Neural crest cell (in vitro differentiated cells): ENCODE results near the gene ZNF544. TPM values are rescaled to one million over a fixed set of nuclear protein-coding genes. Genes with fewer than 3 reads are reported as not detected.

ENCODE experiments used
- DNase-seq: peaks from one replicate; pipeline ENCODE4 v3.0.0; 2021; ENCODE audit warnings: low read depth, mixed read lengths, low spot score
- H3K27ac Mint-ChIP-seq: one replicate; pipeline ENCODE4 v1.8.0; 2021; ENCODE audit warnings: mild to moderate bottlenecking, mixed read lengths; ENCODE audit not compliant: unreplicated experiment
- H3K27me3 Mint-ChIP-seq: 2 replicates; pipeline ENCODE4 v1.8.0; 2021; ENCODE audit warnings: low read depth, mild to moderate bottlenecking, mixed read lengths
- H3K36me3 Mint-ChIP-seq: 2 replicates; pipeline ENCODE4 v1.8.0; 2021; ENCODE audit warnings: low read depth, mild to moderate bottlenecking, mixed read lengths
- H3K4me1 Mint-ChIP-seq: 2 replicates; pipeline ENCODE4 v1.8.0; 2021; ENCODE audit warnings: mixed read lengths
- H3K4me3 Mint-ChIP-seq: one replicate; pipeline ENCODE4 v1.8.0; 2021; ENCODE audit warnings: mild to moderate bottlenecking, mixed read lengths
- H3K9me3 Mint-ChIP-seq: 2 replicates; pipeline ENCODE4 v1.8.0; 2021; ENCODE audit warnings: mixed read lengths
- total RNA-seq: library from RNA; stranded (reverse); gene quantifications from 2 replicates; pipeline ENCODE4 v1.2.1, GENCODE V29; 2021
- TF ChIP-seq, protein P1 (sequence below): fragments of 200-600 bp; sonication (generic); conservative IDR thresholded peaks from 2 replicates; pipeline ENCODE4 v1.5.0; 2021; ENCODE audit warnings: antibody characterized with exemption, mild to moderate bottlenecking

Gene ZNF544
- total RNA-seq, 1 donor from 2014 or later: 47.4 TPM

DNA sequence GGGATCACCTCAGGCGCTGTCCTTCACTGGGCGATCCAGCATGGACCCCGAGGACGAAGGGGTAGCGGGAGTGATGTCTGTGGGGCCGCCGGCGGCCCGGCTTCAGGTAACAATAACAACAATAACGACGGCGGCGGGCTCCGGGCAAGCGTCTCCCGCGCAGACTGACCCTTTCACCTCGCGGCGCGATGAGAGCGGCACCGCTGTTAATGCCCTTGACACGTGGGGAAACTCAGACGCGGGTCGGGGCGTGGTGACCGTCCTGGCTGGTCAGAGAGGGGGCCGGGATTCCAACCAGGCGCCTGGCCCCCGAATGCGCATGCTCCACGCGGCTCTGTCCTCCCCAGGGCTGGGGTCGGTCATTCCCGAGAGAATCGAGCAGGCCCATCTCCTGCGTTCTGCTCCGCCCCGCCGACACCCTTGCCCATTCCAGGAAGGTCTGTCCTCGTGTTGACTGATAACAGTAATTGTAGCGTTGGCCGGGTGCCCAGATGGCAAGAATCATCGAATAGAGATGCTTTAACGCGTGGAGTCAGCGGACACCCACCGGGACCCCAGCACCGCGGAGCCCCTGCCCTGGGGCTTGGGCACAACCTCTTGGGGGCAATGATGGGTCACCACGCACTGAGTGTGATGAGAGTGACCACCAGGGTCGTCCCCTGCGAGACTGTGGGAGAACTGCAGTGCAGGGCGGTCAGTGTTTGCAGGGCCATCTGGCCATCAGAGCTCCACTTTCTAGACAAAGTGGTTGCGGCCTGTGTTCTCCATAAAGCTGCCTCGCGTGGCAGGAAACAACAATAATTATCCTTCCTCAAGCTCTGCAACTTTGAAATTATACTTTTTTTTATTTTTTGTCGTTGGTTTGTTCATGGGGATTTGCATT is 50.6 kb downstream of the ZNF544 start:
- DNase-seq: peak; percentile 70
- peaks cover 35% of the 10 kb centered on the region for H3K4me1 Mint-ChIP-seq
- H3K36me3 Mint-ChIP-seq: peaks cover 65% of the 10 kb centered on the region
- peak overlapping the region; percentile 99 for H3K4me3 Mint-ChIP-seq
- peaks cover 5% of the 10 kb centered on the region for H3K27me3 Mint-ChIP-seq
- peaks cover 13% of the 10 kb centered on the region for H3K9me3 Mint-ChIP-seq
- H3K27ac Mint-ChIP-seq: peak overlapping the region; percentile 97
- TF ChIP-seq, protein P1, sequence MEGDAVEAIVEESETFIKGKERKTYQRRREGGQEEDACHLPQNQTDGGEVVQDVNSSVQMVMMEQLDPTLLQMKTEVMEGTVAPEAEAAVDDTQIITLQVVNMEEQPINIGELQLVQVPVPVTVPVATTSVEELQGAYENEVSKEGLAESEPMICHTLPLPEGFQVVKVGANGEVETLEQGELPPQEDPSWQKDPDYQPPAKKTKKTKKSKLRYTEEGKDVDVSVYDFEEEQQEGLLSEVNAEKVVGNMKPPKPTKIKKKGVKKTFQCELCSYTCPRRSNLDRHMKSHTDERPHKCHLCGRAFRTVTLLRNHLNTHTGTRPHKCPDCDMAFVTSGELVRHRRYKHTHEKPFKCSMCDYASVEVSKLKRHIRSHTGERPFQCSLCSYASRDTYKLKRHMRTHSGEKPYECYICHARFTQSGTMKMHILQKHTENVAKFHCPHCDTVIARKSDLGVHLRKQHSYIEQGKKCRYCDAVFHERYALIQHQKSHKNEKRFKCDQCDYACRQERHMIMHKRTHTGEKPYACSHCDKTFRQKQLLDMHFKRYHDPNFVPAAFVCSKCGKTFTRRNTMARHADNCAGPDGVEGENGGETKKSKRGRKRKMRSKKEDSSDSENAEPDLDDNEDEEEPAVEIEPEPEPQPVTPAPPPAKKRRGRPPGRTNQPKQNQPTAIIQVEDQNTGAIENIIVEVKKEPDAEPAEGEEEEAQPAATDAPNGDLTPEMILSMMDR: no peak

DNA sequence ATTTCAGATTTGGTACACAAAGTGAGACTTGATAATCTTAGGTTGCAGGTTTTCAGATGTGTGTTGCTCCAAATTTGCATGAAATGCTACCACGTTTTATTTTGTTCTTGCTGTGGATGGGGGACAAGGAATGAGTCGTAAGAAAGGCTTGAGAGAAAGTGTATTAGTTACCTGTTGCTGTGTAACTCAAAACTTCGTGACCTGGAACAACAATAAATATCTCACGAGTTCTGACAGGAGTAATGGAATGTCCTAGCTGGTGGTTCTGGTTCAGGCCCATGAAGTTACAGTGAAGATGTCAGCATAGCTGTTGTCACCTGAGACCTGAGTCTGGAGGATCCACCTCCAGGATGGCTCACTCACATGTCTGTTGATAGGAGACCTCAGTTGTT is 51.2 kb downstream of the ZNF544 start:
- H3K9me3 Mint-ChIP-seq: peaks cover 8% of the 10 kb centered on the region
- peak overlapping the region; percentile 99 for H3K4me3 Mint-ChIP-seq
- DNase-seq: no peak
- H3K36me3 Mint-ChIP-seq: peaks cover 60% of the 10 kb centered on the region
- TF ChIP-seq, protein P1: no peak
- H3K27me3 Mint-ChIP-seq: peaks cover 5% of the 10 kb centered on the region
- peak overlapping the region; percentile 97 for H3K27ac Mint-ChIP-seq
- peaks cover 35% of the 10 kb centered on the region for H3K4me1 Mint-ChIP-seq

DNA sequence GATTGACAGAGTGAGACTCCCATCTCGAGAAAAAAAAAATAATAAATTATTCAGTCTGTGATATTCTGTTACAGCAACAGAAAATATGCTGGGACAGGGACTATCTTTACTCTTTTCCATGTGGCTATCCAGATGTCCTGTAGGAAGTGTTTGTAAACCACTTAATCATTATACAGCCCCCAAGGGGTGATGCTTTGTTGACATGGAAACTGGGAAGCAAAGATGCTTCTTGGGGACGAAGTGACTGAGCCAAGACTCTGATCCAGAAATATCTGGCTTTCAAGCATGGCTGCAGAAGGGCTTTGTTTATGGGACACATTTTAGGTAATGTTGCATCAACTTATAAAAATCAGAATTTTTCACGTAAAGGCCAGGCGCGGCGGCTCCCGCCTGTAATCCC is 55.5 kb downstream of the ZNF544 start:
- H3K27ac Mint-ChIP-seq: no peak overlapping the region
- no peak overlapping the region for H3K4me3 Mint-ChIP-seq
- H3K9me3 Mint-ChIP-seq: no peaks in the 10 kb centered on the region
- TF ChIP-seq, protein P1: no peak
- H3K4me1 Mint-ChIP-seq: peaks cover 24% of the 10 kb centered on the region
- H3K36me3 Mint-ChIP-seq: peaks cover 61% of the 10 kb centered on the region
- DNase-seq: no peak
- H3K27me3 Mint-ChIP-seq: no peaks in the 10 kb centered on the region

DNA sequence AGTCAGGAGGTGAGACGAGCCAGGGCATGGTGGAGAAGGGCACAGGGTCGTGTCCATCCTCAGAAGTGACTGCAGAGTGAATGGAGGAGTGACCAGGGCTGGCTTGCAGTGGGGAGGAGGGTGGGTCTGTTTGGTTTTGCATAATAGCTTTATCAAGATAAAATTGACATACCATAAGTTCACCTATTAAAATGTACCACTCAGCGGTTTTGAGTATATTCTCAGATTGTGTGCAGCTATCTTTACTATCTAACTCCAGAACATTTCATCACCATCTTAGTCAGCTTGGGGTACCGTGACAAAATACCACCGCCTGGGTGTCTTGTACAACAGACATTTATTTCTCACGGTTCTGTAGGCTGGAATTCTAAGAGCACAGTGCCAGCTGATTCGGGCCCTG is 63.2 kb downstream of the ZNF544 start:
- Mint-ChIP-seq H3K27ac (no peak overlapping the region), H3K4me3 (no peak overlapping the region), H3K36me3 (peaks cover 73% of the 10 kb centered on the region), H3K9me3 (peaks cover 4% of the 10 kb centered on the region), H3K27me3 (no peaks in the 10 kb centered on the region), H3K4me1 (no peaks in the 10 kb centered on the region)
- no peak for DNase-seq
- TF ChIP-seq, protein P1: no peak

DNA sequence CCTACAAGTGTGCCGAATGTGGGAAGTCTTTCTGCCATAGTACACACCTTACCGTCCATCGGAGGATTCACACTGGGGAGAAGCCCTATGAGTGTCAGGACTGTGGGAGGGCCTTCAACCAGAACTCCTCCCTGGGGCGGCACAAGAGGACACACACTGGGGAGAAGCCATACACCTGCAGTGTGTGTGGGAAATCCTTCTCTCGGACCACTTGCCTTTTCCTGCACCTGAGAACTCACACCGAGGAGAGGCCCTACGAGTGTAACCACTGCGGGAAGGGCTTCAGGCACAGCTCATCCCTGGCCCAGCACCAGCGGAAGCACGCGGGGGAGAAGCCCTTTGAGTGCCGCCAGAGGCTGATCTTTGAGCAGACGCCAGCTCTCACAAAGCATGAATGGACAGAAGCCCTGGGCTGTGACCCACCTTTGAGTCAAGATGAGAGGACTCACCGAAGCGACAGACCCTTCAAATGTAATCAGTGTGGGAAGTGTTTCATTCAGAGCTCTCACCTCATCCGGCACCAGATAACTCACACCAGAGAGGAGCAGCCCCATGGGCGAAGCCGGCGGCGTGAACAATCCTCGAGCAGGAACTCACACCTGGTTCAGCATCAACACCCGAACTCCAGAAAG is 66.1 kb downstream of the ZNF544 start:
- Mint-ChIP-seq H3K4me3 (no peak overlapping the region), H3K9me3 (peaks cover 4% of the 10 kb centered on the region), H3K27me3 (no peaks in the 10 kb centered on the region), H3K27ac (no peak overlapping the region), H3K36me3 (peaks cover 63% of the 10 kb centered on the region), H3K4me1 (no peaks in the 10 kb centered on the region)
- TF ChIP-seq, protein P1: no peak
- DNase-seq: no peak
